ENCODE data around the gene MROH9.

GRCh38 chr1:170939476-170939875 lies 4.1 kb downstream of the MROH9 start:
- TF ChIP-seq CTCF (IDR thresholded peaks at IDR 0.05), result no peak
- TF ChIP-seq POLR2A (IDR thresholded peaks at IDR 0.05), result no peak
